Kidney tubule cell (primary cell): ENCODE measurements around the gene GUCY2D.
A peak's percentile ranks its signal among the peaks of the same experiment; 100 is the strongest.

Experiments used
- DNase-seq: peaks from one replicate; pipeline ENCODE4 v3.0.0-alpha.2; 2018; ENCODE audit warnings: low spot score

GUCY2D gene

DNA sequence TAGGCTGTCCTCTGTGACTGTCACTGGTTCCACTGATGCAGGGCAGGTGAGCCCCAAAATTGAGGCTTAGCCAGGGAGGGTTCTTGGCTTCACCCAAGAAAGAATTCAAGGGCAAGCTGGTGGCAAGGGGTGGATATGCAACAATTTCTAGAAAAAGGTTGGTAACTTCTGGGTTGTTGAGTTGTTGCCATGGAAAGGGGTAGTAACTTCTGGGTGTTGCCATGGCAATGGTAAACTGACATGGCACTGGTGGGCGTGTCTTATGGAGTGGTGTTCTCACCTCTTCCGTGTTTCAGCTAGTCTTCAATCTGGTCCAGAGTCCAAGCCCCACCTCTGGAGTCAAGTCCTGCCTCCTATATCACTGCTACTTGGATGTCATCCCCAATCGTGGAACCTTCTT lies 9.5 kb upstream of the GUCY2D start:
- peak; percentile 56 for DNase-seq

DNA sequence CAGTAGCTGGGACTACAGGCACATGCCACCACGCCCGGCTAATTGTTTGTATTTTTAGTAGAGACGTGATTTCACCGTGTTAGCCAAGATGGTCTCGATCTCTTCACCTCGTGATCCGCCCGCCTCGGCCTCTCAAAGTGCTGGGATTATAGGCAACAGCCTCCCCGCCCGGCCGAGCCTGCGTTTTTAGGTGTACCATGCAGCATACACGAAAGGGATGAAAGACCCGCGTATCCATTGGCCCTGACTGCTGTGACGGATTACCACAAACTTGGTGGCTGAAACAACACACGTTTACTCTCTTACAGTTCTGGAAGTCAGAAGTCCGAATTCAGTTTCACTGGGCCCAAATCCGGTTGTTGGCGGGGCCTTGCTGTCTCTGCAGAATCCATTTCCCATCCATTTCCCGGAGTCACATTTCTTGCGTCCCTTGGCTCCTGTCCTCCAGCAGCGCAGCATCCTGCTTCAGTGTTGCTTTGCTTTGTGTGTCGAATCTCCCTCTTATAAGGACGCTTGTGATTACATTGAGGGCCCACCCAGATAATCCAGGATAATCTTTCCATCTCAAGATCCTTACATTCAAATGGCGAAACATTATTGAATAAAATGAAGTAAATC lies 8.3 kb upstream of the GUCY2D start:
- DNase-seq: no peak

DNA sequence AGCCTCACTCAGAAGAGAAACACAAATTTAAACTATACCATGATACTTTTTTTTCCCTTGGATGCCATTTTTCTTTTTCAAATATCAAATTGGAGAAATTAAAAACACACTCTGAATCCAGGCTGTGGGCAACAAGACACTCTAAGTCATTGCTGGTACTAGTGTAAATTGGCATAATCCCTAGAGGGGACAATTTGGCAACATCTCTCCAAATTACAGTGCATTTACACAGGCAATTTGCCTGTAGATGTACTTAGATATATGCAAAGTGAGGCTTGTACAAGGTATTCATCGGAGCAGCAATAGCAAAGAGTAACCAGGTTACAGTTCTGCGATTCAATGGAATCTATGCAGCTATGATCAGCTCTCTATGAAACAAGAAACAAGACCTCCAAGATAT lies 6.7 kb upstream of the GUCY2D start:
- DNase-seq: no peak

DNA sequence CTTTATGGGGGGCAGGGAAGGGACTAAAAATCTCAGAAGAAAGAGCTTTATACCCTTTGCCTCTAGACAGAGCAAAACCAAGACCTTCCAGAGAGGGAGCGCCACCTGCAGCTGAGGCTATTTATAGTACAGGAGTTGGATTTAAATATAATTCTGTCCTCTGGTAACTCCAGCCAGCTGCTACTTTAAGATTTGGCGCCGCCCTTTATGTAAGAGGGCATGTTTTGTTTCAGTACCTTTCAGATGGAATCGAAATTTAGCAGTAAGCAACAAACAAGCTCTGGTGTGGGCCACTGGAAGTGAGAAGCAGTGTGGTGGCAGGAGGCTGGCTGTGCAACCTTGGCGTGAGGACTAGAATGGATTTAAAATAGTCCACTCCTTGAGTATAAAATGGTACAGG lies 5.2 kb upstream of the GUCY2D start:
- peak; percentile 41 for DNase-seq

DNA sequence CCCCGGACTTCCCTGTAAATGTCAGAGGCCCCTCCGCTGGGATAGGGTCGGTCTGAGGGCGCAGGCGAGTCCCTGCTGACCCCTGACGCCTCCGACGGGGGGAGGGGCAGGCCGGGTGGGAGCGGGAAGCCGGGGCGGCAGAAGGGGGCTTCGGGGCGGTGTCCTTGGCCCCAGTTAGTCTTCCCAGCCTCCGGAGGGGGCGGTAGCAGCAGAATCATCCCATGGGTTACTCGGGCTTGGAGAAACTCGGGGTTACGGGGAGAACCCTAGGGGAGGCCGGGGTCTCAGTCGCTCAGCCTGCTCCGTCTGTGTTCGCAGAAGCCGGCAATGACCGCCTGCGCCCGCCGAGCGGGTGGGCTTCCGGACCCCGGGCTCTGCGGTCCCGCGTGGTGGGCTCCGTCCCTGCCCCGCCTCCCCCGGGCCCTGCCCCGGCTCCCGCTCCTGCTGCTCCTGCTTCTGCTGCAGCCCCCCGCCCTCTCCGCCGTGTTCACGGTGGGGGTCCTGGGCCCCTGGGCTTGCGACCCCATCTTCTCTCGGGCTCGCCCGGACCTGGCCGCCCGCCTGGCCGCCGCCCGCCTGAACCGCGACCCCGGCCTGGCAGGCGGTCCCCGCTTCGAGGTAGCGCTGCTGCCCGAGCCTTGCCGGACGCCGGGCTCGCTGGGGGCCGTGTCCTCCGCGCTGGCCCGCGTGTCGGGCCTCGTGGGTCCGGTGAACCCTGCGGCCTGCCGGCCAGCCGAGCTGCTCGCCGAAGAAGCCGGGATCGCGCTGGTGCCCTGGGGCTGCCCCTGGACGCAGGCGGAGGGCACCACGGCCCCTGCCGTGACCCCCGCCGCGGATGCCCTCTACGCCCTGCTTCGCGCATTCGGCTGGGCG lies 542 bp downstream of the GUCY2D start:
- DNase-seq: no peak

DNA sequence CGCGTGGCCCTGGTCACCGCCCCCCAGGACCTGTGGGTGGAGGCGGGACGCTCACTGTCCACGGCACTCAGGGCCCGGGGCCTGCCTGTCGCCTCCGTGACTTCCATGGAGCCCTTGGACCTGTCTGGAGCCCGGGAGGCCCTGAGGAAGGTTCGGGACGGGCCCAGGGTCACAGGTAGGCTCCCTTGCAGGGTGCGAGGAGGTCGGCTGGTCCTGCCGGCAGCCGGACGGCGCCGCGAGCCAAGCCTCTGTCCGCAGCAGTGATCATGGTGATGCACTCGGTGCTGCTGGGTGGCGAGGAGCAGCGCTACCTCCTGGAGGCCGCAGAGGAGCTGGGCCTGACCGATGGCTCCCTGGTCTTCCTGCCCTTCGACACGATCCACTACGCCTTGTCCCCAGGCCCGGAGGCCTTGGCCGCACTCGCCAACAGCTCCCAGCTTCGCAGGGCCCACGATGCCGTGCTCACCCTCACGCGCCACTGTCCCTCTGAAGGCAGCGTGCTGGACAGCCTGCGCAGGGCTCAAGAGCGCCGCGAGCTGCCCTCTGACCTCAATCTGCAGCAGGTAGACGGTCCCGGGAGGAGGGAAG lies 1.3 kb downstream of the GUCY2D start:
- no peak for DNase-seq

DNA sequence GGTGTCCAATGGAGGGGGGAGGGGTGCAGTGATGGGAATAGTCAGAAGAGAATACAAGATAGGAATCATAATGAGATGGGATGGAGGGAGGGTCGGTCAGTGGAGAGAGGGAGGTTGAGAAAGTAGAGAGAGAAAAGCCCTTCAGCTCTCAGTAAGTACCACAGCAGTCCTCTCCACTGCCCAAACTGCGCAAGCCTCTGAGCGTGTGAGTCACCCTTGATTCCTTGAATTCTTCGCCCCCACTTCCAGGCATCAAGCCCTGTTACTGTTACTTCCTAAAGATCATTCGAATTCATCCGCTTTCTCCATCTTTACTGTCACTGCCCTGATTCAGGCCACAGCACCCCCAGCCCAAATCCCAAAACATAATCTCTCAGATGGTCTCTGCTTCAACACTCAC lies 2.5 kb downstream of the GUCY2D start:
- DNase-seq: no peak

DNA sequence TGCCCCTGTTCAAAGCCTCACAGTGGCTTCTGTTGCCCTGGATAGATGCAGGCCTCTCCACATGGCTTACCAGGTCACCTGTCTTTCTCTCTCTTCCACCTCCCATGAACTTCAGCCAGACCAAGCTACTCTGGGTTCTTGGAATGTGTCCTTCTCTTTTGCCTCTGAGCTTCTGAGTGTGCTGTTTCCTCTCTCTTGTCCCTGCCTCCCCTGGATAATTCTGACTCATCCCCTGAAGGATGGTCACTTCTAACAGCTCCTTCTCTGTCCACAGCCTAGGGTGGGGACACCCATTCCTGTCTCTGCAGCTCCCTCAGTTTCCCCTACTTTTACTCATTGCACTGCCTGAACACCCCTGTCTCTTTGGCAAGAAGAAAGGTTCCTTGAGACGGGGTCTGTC lies 2.9 kb downstream of the GUCY2D start:
- DNase-seq: peak; percentile 49

DNA sequence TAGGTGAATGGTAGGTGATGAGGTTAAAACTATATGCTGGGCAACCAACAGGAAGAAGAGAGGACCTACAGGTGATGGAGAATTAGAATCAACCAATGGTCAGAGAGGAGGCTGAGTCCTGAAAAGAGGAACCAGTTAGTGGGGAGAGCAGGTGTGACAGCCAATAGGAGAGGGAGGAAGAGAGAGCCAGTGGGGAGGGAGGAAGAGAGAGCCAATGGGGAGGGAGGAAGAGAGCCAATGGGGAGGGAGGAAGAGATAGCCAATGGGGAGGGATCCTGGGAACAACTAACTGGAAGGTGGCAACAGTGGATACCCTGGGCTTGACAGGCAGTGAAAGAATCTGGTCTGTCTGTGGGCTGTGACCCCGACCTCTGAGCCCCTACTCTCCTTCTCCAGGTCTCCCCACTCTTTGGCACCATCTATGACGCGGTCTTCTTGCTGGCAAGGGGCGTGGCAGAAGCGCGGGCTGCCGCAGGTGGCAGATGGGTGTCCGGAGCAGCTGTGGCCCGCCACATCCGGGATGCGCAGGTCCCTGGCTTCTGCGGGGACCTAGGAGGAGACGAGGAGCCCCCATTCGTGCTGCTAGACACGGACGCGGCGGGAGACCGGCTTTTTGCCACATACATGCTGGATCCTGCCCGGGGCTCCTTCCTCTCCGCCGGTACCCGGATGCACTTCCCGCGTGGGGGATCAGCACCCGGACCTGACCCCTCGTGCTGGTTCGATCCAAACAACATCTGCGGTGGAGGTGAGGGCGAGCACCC lies 3.7 kb downstream of the GUCY2D start:
- no peak for DNase-seq

DNA sequence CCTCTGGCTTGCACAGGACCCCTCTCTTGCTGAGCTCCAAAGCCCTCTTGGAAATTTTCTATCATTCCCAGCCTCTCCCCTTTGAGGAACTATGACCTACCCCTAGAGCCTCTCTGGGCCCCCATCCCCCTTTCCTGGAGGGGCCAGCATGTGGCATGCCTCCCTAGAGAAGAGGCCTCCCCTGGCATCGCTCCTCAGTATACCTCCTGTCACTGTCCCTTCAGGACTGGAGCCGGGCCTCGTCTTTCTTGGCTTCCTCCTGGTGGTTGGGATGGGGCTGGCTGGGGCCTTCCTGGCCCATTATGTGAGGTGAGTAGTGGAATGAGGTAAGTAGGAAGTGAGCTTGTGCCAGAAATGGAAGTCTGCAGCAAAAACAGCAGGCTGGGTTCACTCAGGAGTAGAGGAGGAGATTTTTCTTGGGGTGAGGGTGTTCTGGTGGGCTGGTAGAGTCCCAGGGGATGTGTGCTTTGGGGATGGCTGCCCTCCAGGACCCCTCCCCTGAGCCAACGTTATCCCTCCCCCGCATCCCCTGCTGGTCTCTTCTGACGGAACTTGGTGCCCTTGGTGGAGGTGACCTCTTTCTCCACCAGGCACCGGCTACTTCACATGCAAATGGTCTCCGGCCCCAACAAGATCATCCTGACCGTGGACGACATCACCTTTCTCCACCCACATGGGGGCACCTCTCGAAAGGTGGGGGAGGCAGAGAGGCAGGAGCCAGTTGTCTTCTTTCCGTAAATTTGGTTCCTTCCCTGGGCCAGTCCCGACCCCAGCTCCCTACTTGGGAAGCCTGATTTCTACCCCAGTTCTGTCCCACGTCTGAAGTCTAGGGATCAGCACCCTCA lies 4.6 kb downstream of the GUCY2D start:
- DNase-seq: no peak

DNA sequence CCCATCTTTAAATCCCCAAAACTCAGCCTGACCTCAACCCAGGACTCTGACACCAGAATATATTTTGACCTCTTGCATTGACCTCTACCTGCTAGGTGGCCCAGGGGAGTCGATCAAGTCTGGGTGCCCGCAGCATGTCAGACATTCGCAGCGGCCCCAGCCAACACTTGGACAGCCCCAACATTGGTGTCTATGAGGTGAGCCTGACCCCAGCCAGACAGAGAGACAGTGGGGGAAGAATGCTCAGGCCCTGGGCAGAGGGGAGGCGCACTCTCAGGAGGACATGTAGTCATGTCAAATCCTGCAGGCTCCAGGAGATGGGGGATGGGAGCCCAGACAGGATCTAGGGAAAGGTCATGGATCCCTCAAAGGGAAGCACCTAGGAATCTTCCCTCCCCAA lies 5.4 kb downstream of the GUCY2D start:
- no peak for DNase-seq

DNA sequence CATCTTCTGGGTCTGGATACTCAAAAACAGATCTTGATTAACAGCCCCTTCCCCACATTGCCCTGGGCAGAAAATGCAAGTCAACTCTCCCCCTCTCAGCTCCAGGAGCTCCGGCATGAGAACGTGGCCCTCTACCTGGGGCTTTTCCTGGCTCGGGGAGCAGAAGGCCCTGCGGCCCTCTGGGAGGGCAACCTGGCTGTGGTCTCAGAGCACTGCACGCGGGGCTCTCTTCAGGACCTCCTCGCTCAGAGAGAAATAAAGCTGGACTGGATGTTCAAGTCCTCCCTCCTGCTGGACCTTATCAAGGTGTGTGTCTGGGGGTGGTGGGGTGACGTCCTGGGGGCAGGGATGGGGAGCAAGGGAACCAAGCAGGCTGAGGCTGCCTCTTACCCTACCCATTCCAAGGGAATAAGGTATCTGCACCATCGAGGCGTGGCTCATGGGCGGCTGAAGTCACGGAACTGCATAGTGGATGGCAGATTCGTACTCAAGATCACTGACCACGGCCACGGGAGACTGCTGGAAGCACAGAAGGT lies 9.7 kb downstream of the GUCY2D start:
- no peak for DNase-seq

DNA sequence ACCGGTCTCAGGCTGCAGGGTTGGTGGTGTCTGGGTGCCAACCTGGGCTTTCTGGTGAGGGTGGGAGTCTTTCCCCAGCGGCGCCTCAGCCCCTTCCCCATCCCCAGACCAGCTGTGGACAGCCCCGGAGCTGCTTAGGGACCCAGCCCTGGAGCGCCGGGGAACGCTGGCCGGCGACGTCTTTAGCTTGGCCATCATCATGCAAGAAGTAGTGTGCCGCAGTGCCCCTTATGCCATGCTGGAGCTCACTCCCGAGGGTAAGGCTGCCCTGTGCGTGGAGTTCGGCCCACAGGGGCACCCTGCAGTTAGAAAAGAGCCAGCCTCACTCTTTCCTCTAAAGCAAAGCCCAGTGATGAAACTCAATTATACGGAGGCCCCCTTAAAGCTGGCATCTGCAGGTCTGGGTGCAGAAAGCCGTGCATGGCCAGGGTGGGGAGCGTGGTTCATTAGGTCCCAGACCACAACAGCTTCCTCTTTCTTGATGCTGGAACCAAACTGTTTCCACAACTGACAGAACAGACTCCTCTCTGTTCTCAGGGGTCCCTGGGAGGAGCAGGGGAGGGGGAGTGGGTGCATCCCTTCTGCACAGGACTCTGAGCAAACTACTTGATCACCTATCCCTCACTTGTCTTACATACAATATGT lies 10.7 kb downstream of the GUCY2D start:
- DNase-seq: no peak

DNA sequence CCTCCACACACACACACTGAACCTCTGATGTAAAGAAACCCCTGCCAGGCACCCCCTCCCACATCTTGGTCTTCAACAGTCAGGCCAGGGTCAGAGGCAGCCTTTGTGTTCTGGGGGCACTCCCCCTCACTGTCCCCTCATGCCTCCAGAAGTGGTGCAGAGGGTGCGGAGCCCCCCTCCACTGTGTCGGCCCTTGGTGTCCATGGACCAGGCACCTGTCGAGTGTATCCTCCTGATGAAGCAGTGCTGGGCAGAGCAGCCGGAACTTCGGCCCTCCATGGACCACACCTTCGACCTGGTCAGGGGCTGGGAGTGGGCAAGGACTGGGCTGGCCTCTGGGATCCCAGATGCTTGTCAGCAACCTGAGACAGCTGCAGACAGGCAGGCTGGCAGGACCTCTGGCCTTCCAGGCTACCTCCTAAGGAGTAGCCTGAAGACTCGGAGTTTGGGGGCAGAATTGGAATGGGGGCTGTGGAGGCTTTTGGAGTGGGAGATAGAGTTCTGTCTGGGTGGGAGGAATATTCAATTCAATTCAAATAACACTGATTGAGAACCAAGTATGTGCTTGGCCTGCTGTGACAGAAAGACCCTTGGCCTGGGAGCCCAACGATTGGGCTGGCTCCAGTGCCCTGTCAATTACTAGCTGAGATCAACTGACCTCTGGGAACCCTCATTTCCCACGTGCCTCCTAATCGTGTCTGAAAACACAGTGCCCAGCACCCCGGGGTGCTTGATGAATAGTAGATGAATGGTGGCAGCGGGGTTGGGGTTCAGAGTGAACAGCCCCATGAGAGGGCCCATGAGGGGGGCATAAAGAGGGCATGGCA lies 11.5 kb downstream of the GUCY2D start:
- DNase-seq: no peak

DNA sequence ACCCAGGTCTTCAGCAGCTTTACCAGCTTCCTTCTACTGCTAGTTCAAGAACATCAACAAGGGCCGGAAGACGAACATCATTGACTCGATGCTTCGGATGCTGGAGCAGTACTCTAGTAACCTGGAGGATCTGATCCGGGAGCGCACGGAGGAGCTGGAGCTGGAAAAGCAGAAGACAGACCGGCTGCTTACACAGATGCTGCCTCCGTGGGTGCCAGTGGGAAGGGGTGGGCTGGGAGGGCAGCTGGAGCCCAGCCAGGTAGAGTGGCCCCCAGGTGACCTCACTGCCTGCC lies 12.1 kb downstream of the GUCY2D start:
- no peak for DNase-seq

DNA sequence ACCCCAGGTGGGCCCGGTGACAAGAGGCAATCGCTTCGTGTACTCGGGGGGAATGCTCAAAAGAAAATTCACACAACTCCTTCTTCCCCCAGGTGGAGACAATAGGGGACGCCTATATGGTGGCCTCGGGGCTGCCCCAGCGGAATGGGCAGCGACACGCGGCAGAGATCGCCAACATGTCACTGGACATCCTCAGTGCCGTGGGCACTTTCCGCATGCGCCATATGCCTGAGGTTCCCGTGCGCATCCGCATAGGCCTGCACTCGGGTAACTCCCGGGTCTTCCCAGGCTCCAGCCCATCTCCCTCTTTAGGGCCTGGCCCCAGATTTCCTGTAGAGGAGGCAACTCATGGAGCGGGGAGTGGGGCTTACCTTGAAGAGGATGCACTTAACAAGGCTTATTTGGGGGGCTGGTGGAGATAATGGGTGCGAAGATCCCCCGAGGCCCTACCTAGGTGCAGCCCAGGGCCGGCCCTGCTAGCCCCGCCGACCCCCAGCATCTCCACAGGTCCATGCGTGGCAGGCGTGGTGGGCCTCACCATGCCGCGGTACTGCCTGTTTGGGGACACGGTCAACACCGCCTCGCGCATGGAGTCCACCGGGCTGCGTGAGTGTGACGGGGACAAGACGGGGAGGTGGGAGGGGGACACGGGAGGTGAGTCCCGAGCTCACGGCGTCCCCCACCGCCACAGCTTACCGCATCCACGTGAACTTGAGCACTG lies 13.0 kb downstream of the GUCY2D start:
- DNase-seq: no peak

DNA sequence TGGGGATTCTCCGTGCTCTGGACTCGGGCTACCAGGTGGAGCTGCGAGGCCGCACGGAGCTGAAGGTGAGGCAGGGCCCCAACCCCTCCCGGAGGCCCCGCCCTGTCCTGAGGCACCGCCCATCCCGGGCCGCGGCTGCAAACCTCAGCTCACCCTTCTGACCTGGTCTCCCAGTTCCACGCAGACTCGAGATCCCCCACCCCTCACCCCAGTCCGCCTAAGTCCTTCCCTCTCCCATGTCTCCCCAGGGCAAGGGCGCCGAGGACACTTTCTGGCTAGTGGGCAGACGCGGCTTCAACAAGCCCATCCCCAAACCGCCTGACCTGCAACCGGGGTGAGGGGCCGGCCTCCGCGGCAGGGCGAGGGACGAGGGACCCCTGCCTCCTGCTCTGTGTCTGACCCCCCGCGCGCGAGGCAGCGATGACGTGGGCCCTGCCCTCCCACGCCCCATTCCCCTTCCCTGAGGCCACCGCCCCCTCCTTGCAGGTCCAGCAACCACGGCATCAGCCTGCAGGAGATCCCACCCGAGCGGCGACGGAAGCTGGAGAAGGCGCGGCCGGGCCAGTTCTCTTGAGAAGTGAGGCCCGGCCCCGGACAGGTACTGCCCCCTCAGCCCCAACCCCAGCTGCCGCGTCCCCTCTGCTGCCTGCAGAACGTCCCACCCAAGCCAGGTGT lies 13.7 kb downstream of the GUCY2D start:
- no peak for DNase-seq

DNA sequence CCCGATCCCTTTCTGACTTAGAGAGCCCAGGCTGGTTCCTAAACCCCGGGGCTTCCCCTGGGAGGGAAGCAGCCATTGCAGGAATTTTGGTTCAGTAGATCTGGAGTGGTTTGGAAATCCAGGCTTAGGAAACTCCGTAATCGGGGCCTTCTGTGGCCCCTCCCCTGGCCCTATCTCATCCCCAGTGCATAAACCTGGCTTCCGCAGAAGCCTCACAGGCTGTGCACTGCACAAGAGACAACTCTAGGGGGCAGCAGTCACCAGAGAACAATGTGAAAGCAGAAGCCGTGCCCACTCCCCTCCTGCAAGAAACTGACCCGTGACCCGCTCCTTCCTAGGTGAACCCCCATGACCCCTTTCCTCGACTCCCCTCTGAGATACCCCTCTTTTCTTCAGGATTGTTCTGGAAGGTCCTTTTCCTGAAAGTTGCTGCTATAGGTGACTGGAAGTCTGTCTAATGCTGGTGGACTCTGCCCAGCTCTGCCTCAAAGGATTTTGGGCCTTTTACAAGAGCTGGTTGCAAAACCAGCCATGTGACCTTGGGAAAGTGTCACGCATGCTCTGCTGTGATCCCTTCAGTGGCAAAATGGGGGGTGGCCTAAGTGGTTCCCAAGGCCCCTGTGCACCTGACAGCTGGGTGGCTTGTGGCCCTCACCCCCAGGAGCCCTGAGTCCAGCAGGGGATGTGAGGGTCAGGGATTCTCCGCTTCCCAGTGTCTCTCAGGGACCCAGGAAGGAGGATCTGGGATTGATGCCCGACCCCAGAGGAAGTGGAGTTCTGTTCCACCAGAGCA lies 14.4 kb downstream of the GUCY2D start:
- peak; percentile 56 for DNase-seq
